GM03348 (cell line): Measurements from ENCODE around the gene CDR2.
"Not testable (repeated sequence)": the region's sequence is repeated elsewhere in the genome, so short reads cannot be mapped to it uniquely, and the experiment has no call there.

Experiments
- DNase-seq: peaks from one replicate; pipeline ENCODE4 v3.0.0; 2012; ENCODE audit warnings: low spot score

Gene CDR2

DNA sequence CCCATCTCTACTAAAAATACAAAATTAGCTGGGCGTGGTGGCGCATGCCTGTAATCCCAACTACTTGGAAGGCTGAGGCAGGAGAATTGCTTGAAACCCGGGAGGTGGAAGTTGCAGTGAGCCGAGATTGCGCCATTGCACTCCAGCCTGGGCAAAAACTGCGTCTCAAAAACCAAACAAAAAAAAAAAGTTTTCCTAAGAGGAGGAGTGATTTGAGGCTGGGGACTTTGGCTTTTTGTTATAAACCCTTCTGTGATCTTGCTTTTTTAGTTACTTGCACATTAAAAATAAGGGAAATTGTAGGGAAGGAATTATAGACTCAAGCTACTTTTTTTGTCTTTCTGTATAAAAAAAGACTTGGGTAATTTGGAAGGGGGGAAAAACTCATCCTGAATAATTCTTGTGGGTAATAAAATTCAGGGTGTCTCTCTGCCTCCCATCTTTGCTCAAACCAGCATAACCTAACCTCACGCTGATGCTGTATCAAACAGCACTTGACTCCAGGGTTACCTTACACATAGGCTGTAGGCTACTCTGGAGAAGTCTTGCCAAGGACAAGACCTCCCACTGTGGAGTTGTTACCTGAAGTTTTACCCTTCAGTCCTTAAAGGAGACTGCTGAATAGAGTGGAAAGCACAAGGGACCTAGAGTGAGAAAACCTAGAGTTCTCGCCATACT, 1.7 kb upstream of the CDR2 start:
- DNase-seq = no peak

DNA sequence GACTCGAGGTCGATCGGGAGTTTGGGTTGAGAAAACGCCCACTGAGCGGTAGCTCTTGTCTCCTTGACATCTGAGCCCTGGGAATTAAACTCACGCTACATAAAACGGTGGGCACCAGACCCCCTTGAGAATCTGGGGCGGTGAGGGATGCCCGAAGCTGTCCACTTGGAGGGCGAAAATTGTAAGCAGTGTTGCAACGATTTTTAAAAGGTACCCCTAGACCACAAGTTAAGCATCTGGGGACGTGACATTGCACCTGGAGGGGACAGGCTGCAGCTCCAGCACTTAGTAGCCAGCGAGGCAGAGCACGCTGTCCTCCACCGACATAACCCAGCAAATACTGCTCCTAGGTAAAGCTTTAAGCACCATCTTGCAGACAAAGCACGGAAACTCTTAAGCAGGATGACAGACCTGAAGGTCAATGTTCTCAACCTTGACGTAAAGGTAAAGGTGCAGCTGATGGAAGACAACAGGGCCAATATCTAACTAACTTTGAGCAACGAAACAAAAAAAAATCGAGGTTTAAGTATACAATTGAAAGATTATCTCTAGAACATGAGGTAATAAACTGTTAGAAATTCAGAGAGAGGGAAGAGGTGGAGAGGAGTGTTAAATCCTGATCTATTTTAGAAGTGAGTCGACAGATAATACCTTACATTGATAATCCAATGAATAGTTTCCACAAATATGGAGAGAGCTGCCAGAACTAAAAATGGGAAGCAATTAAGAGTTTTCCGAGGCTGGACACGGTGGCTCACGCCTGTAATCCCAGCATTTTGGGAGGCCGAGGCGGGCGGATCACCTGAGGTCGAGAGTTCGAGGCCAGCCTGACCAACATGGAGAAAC, 921 bp upstream of the CDR2 start:
- no peak for DNase-seq

DNA sequence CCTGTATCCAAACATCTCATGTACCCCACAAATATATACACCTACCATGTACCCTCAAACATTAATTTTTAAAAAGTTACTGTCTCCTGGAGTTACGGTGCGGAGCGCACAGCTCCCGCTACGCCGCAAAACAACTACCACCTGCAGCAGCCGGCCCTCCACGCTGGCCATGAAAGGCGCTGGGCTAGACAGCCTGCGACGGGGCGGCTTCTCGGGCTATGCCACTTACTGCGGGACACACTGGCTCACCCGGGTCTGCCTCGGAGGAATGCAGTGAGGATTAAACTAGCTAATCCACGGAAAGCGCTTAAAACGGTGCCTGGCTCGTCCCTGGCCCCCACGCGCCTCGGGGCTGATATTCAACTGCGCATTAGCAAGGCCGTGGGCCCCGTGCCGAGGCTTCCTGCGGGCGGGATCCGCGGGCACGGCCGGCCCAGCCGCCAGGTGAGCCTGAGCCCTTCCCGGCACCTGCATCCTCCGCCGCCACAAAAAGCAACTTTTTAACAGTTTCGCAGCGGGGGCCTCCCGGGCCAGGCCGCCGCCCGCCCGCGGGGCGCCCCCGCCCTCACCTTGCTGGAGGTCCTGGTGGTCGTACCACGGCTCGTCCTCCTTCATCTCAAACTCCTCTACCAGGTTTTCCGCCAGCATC, 633 bp downstream of the CDR2 start:
- DNase-seq = peak; percentile 52

DNA sequence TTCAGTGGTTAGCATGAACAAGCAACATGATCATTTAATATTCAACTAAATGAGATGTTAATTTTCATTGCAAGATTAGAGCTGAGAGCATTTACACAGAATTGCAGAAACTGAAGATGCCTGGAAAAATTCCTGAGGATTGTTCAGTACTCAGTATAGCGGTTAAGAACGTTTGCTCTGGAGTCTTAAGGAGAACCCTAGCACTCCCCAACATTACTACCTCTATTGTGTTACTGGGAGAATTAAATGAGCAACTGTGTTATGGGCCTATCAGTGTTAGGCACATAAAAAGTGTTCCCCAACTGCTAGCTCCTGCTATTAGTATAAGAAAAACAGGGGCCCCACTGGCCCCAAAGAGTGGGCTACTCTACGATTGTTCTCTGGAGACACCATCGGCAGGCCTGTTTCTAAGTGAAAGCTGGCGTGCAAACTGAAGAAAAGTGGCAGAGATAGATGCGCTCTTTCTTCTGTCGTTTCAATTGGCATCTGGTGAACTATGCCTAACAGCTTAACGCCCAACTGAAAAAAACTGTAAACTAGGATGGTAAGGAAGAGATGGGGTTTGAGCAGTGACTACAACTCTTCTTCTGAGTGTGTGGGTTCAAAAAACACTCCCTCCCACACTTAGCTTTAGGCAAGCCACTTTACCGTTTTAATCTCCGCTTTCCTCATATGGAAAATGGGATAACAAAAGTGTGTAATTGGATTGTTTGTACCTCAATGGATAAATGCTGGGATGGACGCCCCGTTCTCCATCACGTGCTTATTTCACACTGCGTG, 1.3 kb downstream of the CDR2 start:
- DNase-seq = peak; percentile 11

DNA sequence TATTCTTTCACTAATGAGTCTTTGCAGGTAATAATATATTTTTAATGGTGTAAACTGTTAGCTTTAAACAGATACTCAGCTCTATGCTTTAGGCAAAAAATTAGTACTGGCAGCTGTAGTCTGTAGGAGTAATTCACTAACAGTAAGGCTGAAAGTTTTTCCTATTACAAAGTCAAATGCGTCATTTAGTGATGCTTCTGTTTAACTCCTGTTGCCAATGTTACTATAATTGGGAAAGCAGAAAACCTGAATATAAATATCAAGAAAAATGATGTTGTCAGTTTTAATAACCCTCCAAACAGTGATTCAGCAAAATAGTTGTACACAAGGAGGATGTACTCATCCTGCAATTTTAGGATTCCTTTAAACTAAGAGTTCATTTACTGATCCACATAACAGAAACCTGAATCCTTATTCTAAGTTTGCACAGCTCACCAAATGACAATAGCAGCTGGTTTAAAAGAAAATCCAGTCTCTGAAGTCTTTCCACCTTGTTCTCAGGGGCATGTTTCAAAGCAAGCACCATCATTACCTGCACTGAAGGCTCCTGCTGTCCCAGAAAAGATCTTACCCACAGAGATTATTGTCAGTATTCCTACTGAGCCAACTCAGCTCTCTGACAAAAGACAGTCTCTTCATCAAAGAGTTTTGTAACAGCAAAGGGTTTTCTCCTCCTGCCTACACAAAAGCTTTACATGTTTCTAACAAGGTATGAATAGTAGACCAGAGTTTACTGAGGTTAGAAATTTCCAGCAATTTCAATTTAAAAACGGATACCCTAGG, 4.2 kb downstream of the CDR2 start:
- peak; percentile 54 for DNase-seq

DNA sequence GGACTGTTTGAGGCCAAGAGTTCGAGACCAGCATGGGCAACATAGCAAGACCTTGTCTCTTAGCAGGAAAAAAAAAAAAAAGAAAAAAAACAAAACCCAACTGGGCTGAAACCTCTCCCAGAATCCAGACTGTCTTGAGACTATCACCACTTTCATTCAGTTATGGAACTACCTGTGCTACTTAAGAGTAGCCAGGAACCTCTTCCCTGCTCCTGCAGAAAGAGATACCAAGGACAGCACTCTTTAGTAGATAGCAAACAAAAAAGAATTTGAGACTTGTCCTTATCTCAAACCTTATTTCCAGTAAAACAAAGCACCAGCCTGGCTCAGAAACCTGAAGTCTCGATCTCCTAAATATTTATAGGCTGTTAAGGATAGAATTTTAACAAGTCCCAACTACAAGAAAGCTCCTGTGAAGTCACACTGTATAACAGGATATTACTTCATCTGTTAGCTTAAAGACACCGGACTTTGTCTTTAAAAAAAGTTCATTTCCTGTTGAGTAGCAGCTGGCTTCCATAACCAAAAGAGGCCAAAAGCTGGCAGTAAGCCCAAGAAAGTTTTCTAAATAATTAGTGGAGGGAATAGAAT, 5.1 kb downstream of the CDR2 start:
- peak; percentile 19 for DNase-seq

DNA sequence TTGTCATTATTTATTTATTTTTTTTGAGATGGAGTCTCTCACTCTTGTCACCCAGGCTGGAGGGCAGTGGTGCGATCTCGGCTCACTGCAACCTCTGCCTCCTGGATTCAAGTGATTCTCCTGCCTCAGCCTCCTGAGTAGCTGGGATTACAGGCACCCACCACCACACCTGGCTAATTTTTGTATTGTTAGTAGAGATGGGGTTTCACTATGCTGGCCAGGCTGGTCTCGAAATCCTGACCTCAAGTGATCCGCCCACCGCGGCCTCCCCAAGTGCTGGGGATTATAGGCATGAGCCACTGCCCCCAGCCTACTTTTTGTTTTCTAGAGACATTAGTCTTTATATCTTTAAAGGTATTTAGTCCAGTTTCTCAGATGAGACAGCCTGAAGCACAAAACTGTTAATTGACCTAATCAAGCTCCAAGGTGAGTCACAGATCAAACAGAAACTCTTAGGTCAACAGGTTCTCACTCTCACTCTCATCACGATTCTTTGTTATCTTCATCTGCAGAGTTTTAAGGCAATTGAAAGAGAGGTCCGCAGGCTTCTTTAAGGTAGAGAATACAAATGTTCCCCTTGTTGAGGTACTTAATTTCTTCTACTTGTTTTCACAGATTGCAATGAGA, 6.1 kb downstream of the CDR2 start:
- not testable (repeated sequence) for DNase-seq

DNA sequence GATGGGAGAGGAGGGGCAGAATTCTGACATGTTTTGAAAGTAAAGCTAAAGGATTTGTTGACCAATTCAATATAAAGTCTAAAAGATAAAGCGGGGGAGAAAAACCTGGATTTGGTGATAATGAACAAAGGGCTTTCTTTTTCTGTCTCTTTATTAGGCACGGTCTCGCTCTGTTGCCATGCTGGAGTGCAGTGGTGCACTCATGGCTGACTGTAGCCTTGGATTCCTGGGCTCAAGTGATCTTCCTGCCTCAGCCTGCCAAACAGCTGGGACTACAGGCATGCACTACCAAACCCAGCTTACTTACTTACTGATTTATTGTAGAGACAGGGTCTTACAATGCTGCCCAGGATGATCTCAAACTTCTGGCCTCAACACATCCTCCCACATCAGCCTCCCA, 7.5 kb downstream of the CDR2 start:
- no peak for DNase-seq

DNA sequence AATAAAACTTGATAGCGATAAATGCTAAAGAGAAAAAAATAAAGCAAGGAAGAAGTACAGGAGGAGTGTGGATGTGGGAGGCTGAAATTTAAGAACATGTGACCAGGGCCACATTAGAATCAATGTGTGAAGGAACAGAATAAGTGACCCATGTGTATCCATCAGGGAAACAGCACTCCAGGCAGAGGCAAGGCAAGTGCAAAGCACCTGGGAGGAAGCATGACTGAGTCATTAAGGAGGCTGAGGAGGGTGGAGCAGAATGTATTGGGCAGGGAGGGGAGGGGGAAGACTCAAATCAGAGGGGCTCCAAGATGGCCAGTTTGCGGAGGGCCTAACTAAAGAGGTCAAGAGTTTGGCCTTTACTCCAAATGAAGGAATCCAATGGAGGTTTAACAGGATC, 8.0 kb downstream of the CDR2 start:
- no peak for DNase-seq

DNA sequence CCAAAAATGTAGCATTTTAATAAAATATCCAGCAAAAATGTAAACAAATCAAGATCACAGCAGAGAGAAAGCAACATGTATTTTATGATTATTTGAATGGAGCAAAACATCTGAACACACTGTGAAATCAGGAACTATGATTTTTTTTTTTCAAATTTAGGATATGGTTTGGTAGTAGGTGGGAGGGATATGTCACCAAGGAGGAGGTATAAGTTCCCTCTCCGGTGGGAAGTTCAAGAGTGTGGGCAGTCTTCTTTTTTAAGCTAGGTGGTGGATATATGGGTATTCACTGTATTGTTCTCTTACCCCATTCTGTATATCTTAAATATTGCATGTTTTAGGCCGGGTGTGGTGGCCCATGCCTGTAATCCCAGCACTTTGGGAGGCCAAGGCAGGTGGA, 10.2 kb downstream of the CDR2 start:
- DNase-seq = no peak

DNA sequence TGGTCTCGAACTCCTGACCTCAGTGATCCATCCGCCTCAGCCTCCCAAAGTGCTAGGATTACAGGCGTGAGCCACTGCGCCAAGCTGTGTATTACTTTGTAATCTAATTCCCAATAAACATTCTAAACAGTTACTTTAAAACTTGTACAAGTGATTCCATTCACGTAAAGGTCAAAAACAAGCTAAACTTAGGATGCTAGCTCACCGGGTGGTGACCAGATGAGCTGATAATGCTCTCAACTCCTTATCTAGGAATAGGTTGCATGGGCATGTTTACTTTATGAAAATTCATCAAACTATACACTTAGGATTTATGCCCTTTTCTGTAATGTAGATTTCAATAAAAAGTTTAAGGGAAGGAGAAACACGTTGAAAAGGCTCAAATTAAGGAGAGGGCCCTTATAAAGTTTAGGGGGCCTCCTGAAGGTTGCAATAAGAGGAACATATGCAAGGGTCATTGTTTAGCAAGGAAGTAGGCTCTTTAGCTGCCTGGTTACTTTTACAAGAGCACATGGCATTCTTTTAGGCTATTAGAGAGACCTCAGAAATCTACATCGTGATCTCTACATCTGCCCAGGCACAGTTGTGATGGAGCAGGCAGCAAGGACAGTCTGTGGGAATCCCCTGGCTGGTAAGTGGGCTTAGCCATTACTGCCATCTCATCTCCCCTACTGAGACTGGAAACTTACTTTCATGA, 13.3 kb downstream of the CDR2 start:
- no peak for DNase-seq

DNA sequence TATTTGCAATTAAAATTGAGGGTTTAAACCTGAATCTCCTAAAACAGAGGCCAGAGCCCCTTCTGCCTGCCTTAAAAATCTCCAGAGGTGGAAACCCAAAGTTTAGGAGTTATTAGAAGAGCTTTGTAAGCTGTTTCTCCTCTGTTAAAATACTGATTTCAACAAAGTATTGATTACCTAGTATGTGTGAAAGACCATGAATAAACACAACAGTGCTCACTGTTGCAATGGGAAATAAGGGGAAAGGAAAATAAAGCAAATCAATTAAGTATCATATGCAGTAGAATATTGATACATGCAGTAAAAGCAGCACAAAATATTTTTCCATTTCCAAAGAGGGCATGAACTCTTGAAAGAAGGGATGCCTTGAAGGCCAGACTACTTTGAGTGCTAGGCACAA, 14.7 kb downstream of the CDR2 start:
- DNase-seq = no peak

DNA sequence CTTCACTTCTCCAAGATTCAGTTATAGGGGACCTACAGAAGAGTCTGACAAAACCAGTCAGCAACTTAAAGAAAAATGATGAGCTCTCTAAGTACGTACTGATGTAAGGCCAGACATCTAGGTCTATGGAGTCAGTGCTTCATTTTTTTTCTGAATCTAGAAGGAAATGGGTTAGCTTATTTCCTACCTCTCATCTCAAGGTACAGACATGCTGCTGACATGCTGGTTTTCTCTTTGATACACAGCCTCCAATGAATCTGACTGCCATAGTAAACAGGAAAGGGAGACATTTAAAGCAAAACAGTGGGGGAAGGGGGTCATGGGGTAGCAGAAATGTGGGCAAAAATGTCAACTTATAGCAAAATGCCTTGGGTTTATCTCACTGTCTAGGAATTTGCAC, 16.4 kb downstream of the CDR2 start:
- no peak for DNase-seq

DNA sequence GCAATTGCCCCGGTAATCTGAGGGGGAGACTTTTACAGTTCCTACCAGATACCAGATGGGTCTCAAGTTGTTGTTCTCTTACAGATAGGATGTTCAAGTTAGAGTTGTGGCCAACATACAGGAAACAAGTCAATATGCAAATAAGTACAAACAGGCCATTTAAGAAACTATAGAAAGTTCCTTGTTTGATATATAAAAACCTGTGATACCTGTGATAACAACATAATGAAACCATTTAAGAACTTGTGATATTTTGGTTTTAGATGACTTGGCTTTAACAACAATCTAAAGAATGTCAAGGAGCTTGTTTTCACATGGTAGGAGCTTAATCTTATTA, 16.8 kb downstream of the CDR2 start:
- DNase-seq = no peak

DNA sequence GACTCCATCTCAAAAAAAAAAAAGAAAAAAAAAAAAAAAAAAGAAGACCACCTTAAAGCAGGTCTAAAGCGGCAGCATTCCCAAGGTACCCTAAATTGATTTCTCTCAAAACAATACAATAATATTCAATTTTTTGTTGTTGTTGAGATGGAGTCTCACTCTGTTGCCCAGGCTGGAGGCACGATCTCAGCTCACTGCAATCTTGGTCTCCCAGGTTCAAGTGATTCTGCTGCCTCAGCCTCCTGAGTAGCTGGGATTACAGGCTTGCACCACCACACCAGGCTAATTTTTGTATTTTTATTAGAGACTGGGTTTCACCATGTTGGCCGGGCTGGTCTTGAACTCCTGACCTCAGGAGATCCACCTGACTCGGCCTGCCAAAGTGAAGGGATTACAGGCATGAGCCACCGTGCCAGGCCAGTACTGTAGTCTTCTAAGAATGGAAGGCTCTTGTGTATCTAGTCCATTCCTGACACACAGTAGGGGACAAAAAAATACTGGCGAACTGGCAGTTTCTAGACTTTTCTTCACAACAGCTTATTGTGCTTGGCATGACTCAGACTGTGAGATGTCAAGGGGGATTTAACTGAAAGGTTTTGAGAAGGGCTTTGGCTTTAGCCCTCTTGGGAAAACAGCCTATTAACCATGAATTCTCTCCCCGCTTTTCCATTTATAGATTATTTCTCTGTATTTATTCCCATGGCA, 17.3 kb downstream of the CDR2 start:
- no peak for DNase-seq

DNA sequence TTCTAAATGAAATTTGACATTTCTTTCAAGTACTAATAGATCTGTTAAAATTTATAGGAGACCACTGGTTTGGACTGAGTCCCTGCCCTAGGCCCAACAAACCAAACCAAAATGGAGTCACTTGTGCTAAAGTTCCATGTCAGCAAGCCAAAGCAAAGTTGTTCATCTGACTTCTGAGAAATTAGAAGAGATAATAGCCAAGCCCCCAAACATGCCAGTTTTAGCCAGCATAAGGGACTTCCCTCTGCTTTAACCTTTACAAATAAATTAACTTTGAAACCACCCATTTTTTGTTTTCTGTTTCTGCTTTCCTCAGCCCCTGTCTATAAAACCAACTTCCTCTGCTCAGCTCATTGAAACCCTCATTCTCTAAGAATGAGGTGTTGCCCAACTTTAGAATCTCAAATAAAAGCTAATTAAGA, 18.9 kb downstream of the CDR2 start:
- no peak for DNase-seq

DNA sequence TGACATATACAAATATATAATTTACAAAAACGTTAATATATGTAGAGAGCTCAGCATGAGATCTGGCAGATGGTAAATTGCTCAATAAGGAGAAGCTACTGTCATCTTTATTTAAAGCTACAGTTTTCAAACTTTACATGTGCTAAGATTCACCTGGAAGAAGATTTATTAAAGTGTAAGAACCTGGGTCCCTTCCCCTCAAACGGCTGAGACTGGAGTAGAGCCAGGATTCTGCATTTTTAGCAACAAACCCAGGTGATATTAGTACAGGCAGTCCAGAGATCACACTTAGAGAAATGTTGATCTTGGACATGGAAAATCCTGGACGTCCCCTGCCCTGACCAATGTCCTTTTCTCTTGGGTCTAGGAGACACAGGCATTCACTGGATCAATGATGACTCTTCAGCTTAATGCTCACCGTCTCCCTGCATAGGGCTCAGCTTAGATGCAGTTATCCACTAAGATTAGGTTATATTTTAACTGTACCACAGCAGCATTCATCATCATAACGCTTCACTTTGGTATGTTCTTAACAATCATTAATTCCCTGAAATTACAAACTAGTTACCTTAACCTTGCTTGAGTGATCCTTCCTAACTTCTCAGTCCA, 20.4 kb downstream of the CDR2 start:
- no peak for DNase-seq

DNA sequence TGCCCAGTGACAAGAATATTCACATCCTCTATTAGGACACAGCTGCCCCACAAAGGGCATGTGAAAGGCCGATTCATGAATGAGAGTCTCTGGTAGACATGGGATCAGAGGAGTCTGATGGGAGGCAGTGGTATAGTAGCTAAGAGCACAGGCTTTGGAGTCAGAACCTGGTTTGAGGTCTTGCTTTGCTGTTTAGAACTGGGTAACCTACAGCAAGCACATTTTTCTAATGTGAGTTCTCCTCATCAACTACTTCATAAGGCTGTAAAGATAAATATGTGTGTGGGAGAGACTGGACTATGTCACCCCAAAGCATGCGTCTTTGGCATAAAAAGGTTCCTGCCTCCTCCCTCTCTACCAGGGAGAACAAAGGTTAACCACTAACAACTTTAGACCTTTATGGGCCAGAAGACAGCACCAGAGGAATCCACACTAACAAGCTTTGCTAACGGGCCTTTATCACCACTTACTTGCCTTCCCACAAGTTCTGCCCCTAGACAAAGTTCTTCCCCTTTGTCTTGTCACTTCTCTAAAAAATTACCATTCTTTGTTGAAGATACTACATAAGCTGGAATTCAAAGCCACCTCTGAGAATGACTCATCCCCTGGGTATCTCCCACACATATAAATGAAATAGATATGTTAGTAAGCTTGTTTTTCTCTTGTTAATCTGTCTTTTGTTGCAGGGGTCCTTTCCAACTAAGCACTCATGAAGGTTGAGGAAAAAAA, 21.1 kb downstream of the CDR2 start:
- peak; percentile 69 for DNase-seq
